DMS 273 (cell line): Measurements from ENCODE around the gene PTPRK.
A peak's percentile ranks its signal among the peaks of the same experiment; 100 is the strongest.

Experiments
- DNase-seq: peaks from one replicate; lab custom pipeline; 2025; ENCODE audit not compliant: unreplicated experiment; lab: John Stamatoyannopoulos, UW

The PTPRK gene

GRCh38 chr6:128206610-128207426 is 313.6 kb downstream of the PTPRK start:
- DNase-seq = no peak

GRCh38 chr6:128204616-128205015 is 315.8 kb downstream of the PTPRK start:
- peak; percentile 38 for DNase-seq

- DNase-seq = no peak
Observed at GRCh38 chr6:128202169-128202765, 318.1 kb downstream of the PTPRK start.

- DNase-seq = no peak
Observed at GRCh38 chr6:128200789-128201188, 319.6 kb downstream of the PTPRK start.

GRCh38 chr6:128199461-128199860 is 320.9 kb downstream of the PTPRK start:
- DNase-seq = no peak

GRCh38 chr6:128192972-128193371 is 327.4 kb downstream of the PTPRK start:
- DNase-seq = no peak

GRCh38 chr6:128188678-128189077 is 331.7 kb downstream of the PTPRK start:
- DNase-seq = no peak

GRCh38 chr6:128186729-128187128 is 333.7 kb downstream of the PTPRK start:
- DNase-seq = no peak

GRCh38 chr6:128179876-128180438 is 340.4 kb downstream of the PTPRK start:
- DNase-seq = no peak

- no peak for DNase-seq
Observed at GRCh38 chr6:128174724-128175123, 345.7 kb downstream of the PTPRK start.

GRCh38 chr6:128172752-128173682 is 347.4 kb downstream of the PTPRK start:
- no peak for DNase-seq

- DNase-seq = no peak
Observed at GRCh38 chr6:128172081-128172480, 348.3 kb downstream of the PTPRK start.

- no peak for DNase-seq
Observed at GRCh38 chr6:128171182-128171581, 349.2 kb downstream of the PTPRK start.

- no peak for DNase-seq
Observed at GRCh38 chr6:128168244-128168643, 352.2 kb downstream of the PTPRK start.

- DNase-seq = no peak
Observed at GRCh38 chr6:128167552-128167951, 352.8 kb downstream of the PTPRK start.

- DNase-seq = no peak
Observed at GRCh38 chr6:128164254-128164653, 356.1 kb downstream of the PTPRK start.

- DNase-seq = no peak
Observed at GRCh38 chr6:128162423-128162822, 358.0 kb downstream of the PTPRK start.

GRCh38 chr6:128161839-128162238 is 358.6 kb downstream of the PTPRK start:
- no peak for DNase-seq

GRCh38 chr6:128161263-128161662 is 359.1 kb downstream of the PTPRK start:
- DNase-seq = no peak

- no peak for DNase-seq
Observed at GRCh38 chr6:128158496-128158895, 361.9 kb downstream of the PTPRK start.
